Eye (tissue), 1 donor: ENCODE data around the gene ATG9B.

Source experiments
- DNase-seq: peaks from one replicate; pipeline ENCODE4 v3.0.0-alpha.2; 2015

ATG9B gene

GRCh38 chr7:150977382-150978125, 46.7 kb downstream of the ATG9B start:
- DNase-seq, result peak; percentile 50

- peak; percentile 58 for DNase-seq
Measured at GRCh38 chr7:150976529-150977381, 47.5 kb downstream of the ATG9B start.

GRCh38 chr7:150975536-150976319, 48.6 kb downstream of the ATG9B start:
- peak; percentile 8 for DNase-seq

GRCh38 chr7:150974468-150975391, 49.6 kb downstream of the ATG9B start:
- DNase-seq, result peak; percentile 67

GRCh38 chr7:150973571-150974451, 50.5 kb downstream of the ATG9B start:
- DNase-seq, result peak; percentile 14

GRCh38 chr7:150972741-150973140, 51.6 kb downstream of the ATG9B start:
- no peak for DNase-seq

- DNase-seq, result peak; percentile 60
Measured at GRCh38 chr7:150972023-150972468, 52.2 kb downstream of the ATG9B start.

GRCh38 chr7:150971242-150972022, 52.9 kb downstream of the ATG9B start:
- peak; percentile 89 for DNase-seq

GRCh38 chr7:150970424-150970823, 53.9 kb downstream of the ATG9B start:
- no peak for DNase-seq

GRCh38 chr7:150969475-150969874, 54.8 kb downstream of the ATG9B start:
- DNase-seq, result peak; percentile 4

- peak; percentile 5 for DNase-seq
Measured at GRCh38 chr7:150968734-150969372, 55.4 kb downstream of the ATG9B start.

- no peak for DNase-seq
Measured at GRCh38 chr7:150968056-150968733, 56.1 kb downstream of the ATG9B start.

GRCh38 chr7:150967349-150967748, 56.9 kb downstream of the ATG9B start:
- no peak for DNase-seq

- peak; percentile 53 for DNase-seq
Measured at GRCh38 chr7:150966002-150966401, 58.3 kb downstream of the ATG9B start.

GRCh38 chr7:150965273-150965830, 58.9 kb downstream of the ATG9B start:
- no peak for DNase-seq
